ENCODE results near the gene CSTF2T.

DNA sequence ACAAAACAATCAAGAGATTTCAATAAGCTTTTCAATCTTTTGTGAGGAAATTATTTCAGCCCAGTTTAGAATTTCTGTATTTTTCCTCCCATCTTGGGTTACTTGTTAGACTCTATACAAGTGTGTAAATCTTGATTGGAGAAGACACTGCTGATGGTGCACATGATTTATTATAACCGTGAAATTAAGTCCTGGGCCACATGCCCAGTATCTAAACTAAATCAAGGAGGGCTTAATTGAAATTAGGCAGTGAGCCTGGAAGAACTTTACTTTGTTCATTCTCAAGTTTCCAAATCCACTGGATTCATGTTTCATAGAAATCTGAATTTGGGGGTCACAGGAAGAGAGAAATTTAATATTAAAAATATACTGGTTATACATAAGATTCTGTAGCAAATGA, 44.5 kb downstream of the CSTF2T start:
- TF ChIP-seq CTCF (conservative IDR thresholded peaks at IDR 0.05) (no peak), ZFX (IDR thresholded peaks at IDR 0.05) (no peak)

All from C4-2B (cell line).